Esophagus squamous epithelium (tissue), 5 donors: ENCODE data around the gene KLHL14. TPM values are rescaled to one million over a fixed set of nuclear protein-coding genes. Genes with fewer than 3 reads are reported as not detected.

Experiments used
- DNase-seq: peaks from one replicate; lab custom pipeline; 2025; lab: John Stamatoyannopoulos, UW
- H3K27ac ChIP-seq, 4 donors: fragments of 200-600 bp; sonication (generic); one replicate each; pipeline ENCODE4 v1.5.1; 2016 to 2019; ENCODE audit warnings: mild to moderate bottlenecking in 1 of 4
- H3K27me3 ChIP-seq, 4 donors: fragments of 200-600 bp; sonication (generic); 1 replicate in 3 of 4; 2 replicates in 1 of 4; pipeline versions ENCODE4 v1.5.1 to v1.6.0; 2017 to 2021; ENCODE audit warnings: antibody characterized with exemption in 1 of 4
- H3K36me3 ChIP-seq, 3 donors: fragments of 200-600 bp; sonication (generic); one replicate each; pipeline ENCODE4 v1.5.1; 2016 to 2019
- H3K4me1 ChIP-seq, 3 donors: fragments of 200-600 bp; sonication (generic); one replicate each; pipeline ENCODE4 v1.5.1; 2017 to 2019
- H3K4me3 ChIP-seq, 4 donors: fragments of 200-600 bp; sonication (generic); 1 replicate in 3 of 4; 2 replicates in 1 of 4; pipeline ENCODE4 v1.5.1; 2016 to 2019; ENCODE audit warnings: mild to moderate bottlenecking in 2 of 4, moderate library complexity in 1 of 4
- H3K9me3 ChIP-seq, 3 donors: fragments of 200-600 bp; sonication (generic); one replicate each; pipeline ENCODE4 v1.5.1; 2016 to 2019
- CTCF ChIP-seq, 6 experiments: fragments of 450-650 bp in 4 of 6; fragments of 200-600 bp in 2 of 6; sonication (generic) in 2 of 6; IDR thresholded peaks; one replicate each; pipeline ENCODE4 v1.5.1; 2016 to 2019; ENCODE audit warnings: antibody characterized with exemption in 6 of 6, mild to moderate bottlenecking in 4 of 6, moderate library complexity in 4 of 6
- POLR2A ChIP-seq, 4 donors: fragments of 450-650 bp; IDR thresholded peaks; one replicate each; pipeline ENCODE4 v1.6.1; 2017; ENCODE audit warnings: antibody characterized with exemption in 4 of 4, mild to moderate bottlenecking in 4 of 4, moderate library complexity in 3 of 4
- WGBS, 2 donors: methylation state at CpG; one replicate each; pipeline ENCODE4 v1.1.5; 2018; 5-methylcytosine and 5-hydroxymethylcytosine counted together
- intact Hi-C: fragments of 100-400 bp; cut with DNase I; formaldehyde crosslinking; loops from one replicate; pipeline ENCODE4 v1.15.0; 2022
- total RNA-seq, 4 donors: library from RNA; depleted of rRNA; stranded (reverse); fragments of >200 nt; gene quantifications; one replicate each; pipeline ENCODE4 v1.1.0, GENCODE V29; 2016
- donor health status: DM: yes; HTN: yes; CAD: no.

The KLHL14 gene
- total RNA-seq, 4 donors from 2014 or later = 0.04 to 0.95 (median 0.42) TPM

GRCh38 chr18:32683044-32683443, 89.8 kb downstream of the KLHL14 start:
- Histone ChIP-seq H3K27ac (no peak overlapping the region), H3K36me3 (no peaks in the 10 kb centered on the region), H3K27me3 (no peaks in the 10 kb centered on the region), H3K4me3 (no peak overlapping the region), H3K9me3 (no peaks in the 10 kb centered on the region), H3K4me1 (no peaks in the 10 kb centered on the region)
- intact Hi-C loops = no loop called here
- no peak for TF ChIP-seq CTCF (IDR thresholded peaks at IDR 0.05)
- TF ChIP-seq POLR2A (IDR thresholded peaks at IDR 0.05) = no peak
- no peak for DNase-seq
- WGBS, 2 donors = 33 to 50% methylated on average over 4 of the region's 4 CpGs

- intact Hi-C loops = no loop called here
- TF ChIP-seq CTCF (IDR thresholded peaks at IDR 0.05) = no peak
- TF ChIP-seq POLR2A (IDR thresholded peaks at IDR 0.05) = no peak
- Histone ChIP-seq H3K9me3 (no peaks in the 10 kb centered on the region), H3K27me3 (no peaks in the 10 kb centered on the region), H3K36me3 (no peaks in the 10 kb centered on the region), H3K4me3 (no peak overlapping the region), H3K27ac (no peak overlapping the region), H3K4me1 (no peaks in the 10 kb centered on the region)
- DNase-seq = no peak
Measured at GRCh38 chr18:32677578-32677977, 95.2 kb downstream of the KLHL14 start.

GRCh38 chr18:32674491-32674890, 98.3 kb downstream of the KLHL14 start:
- Histone ChIP-seq H3K4me3 (no peak overlapping the region), H3K27me3 (no peaks in the 10 kb centered on the region), H3K36me3 (no peaks in the 10 kb centered on the region), H3K4me1 (no peaks in the 10 kb centered on the region), H3K27ac (no peak overlapping the region), H3K9me3 (no peaks in the 10 kb centered on the region)
- WGBS, 2 donors = 20 to 25% methylated on average over 2 of the region's 2 CpGs
- no peak for DNase-seq
- intact Hi-C loops = no loop called here
- TF ChIP-seq CTCF (IDR thresholded peaks at IDR 0.05) = no peak
- TF ChIP-seq POLR2A (IDR thresholded peaks at IDR 0.05) = no peak

GRCh38 chr18:32672398-32672797, 100.4 kb downstream of the KLHL14 start:
- WGBS, 2 donors = 40 to 44% methylated on average over 1 of the region's 1 CpG
- Histone ChIP-seq H3K27ac (no peak overlapping the region), H3K9me3 (no peaks in the 10 kb centered on the region), H3K36me3 (no peaks in the 10 kb centered on the region), H3K4me3 (no peak overlapping the region), H3K27me3 (no peaks in the 10 kb centered on the region), H3K4me1 (no peaks in the 10 kb centered on the region)
- DNase-seq = no peak
- intact Hi-C loops = no loop called here
- TF ChIP-seq CTCF (IDR thresholded peaks at IDR 0.05) (no peak), POLR2A (IDR thresholded peaks at IDR 0.05) (no peak)

- Histone ChIP-seq H3K4me3 (no peak overlapping the region), H3K4me1 (no peaks in the 10 kb centered on the region), H3K27ac (no peak overlapping the region), H3K36me3 (no peaks in the 10 kb centered on the region), H3K27me3 (no peaks in the 10 kb centered on the region), H3K9me3 (no peaks in the 10 kb centered on the region)
- TF ChIP-seq POLR2A (IDR thresholded peaks at IDR 0.05) (no peak), CTCF (IDR thresholded peaks at IDR 0.05) (no peak)
- DNase-seq = no peak
- intact Hi-C loops = no loop called here
Measured at GRCh38 chr18:32670727-32671126, 102.1 kb downstream of the KLHL14 start.
